HepG2 (cell line): ENCODE results near the gene VSIG10L. TPM values are rescaled to one million over a fixed set of nuclear protein-coding genes. Genes with fewer than 3 reads are reported as not detected.
A peak's percentile ranks its signal among the peaks of the same experiment; 100 is the strongest.

Experiments used
- ARID3A ChIP-seq: IDR thresholded peaks from 2 replicates; pipeline ENCODE4 v1.6.1; 2012; ENCODE audit warnings: low read depth, low read length, improper control_type of control experiment
- ERF ChIP-seq: IDR thresholded peaks from 2 replicates; pipeline ENCODE4 v1.6.1; 2018; ENCODE audit warnings: missing biosample characterization, missing genetic modification reagents
- GABPB1 ChIP-seq: IDR thresholded peaks from 2 replicates; pipeline ENCODE4 v1.6.1; 2016; ENCODE audit warnings: mild to moderate bottlenecking, missing genetic modification reagents, moderate library complexity, missing compliant biosample characterization
- GATAD2A ChIP-seq: IDR thresholded peaks from 2 replicates; pipeline ENCODE4 v1.6.1; 2016
- GRHL1 ChIP-seq: sonication (generic); formaldehyde crosslinking; conservative IDR thresholded peaks from 2 replicates; pipeline ENCODE4 v1.8.0; 2022; ENCODE audit warnings: missing genetic modification reagents
- LCORL ChIP-seq, 2 experiments: fragments of 450-650 bp in 1 of 2; sonication (generic) in 1 of 2; formaldehyde crosslinking in 1 of 2; IDR thresholded peaks; 2 replicates each; pipeline versions ENCODE4 v1.5.0 to v1.6.1; 2017 to 2020; ENCODE audit warnings: antibody characterized with exemption in 1 of 2, missing genetic modification reagents in 1 of 2
- MTF2 ChIP-seq: sonication (generic); formaldehyde crosslinking; IDR thresholded peaks from 2 replicates; pipeline ENCODE4 v1.5.0; 2020; ENCODE audit warnings: missing genetic modification reagents, borderline replicate concordance
- NFE2L2 ChIP-seq: fragments of 150-350 bp; IDR thresholded peaks from 2 replicates; pipeline ENCODE4 v1.6.1; 2014; ENCODE audit warnings: low read length
- NR2C2 ChIP-seq: sonication (generic); formaldehyde crosslinking; IDR thresholded peaks from 2 replicates; pipeline ENCODE4 v1.4.0; 2020; ENCODE audit warnings: missing genetic modification reagents, mild to moderate bottlenecking, moderate library complexity, borderline replicate concordance
- PAWR ChIP-seq: sonication (generic); formaldehyde crosslinking; IDR thresholded peaks from 2 replicates; pipeline ENCODE4 v1.4.0; 2020; ENCODE audit warnings: missing genetic modification reagents, mild to moderate bottlenecking, borderline replicate concordance
- PHF20 ChIP-seq: sonication (generic); formaldehyde crosslinking; IDR thresholded peaks from 2 replicates; pipeline ENCODE4 v1.5.0; 2020; ENCODE audit warnings: mild to moderate bottlenecking, missing genetic modification reagents
- POLR2G ChIP-seq: fragments of 200-400 bp; formaldehyde crosslinking; IDR thresholded peaks from 2 replicates; pipeline ENCODE4 v1.6.1; 2018; ENCODE audit warnings: mild to moderate bottlenecking, low read depth, low read length, moderate library complexity
- PPARG ChIP-seq: conservative IDR thresholded peaks from 2 replicates; pipeline ENCODE4 v1.6.1; 2016; ENCODE audit warnings: missing biosample characterization, missing genetic modification reagents
- RAD21 ChIP-seq: fragments of 450-650 bp; formaldehyde crosslinking; IDR thresholded peaks from 2 replicates; pipeline ENCODE4 v1.5.0; 2020; ENCODE audit warnings: mild to moderate bottlenecking
- RXRA ChIP-seq: sonication (generic); formaldehyde crosslinking; IDR thresholded peaks from 2 replicates; pipeline ENCODE4 v1.5.1; 2020; ENCODE audit warnings: missing genetic modification reagents
- SALL1 ChIP-seq: sonication (generic); formaldehyde crosslinking; IDR thresholded peaks from 2 replicates; pipeline ENCODE4 v1.8.0; 2022; ENCODE audit warnings: mild to moderate bottlenecking, missing genetic modification reagents
- SATB2 ChIP-seq: sonication (generic); formaldehyde crosslinking; IDR thresholded peaks from 2 replicates; pipeline ENCODE4 v1.5.0; 2020; ENCODE audit warnings: missing genetic modification reagents
- SMAD1 ChIP-seq: sonication (generic); formaldehyde crosslinking; IDR thresholded peaks from 2 replicates; pipeline ENCODE4 v1.4.0; 2020; ENCODE audit warnings: missing genetic modification reagents, low read depth, mild to moderate bottlenecking, borderline replicate concordance
- THAP11 ChIP-seq: IDR thresholded peaks from 2 replicates; pipeline ENCODE4 v1.6.1; 2016; ENCODE audit warnings: missing biosample characterization, missing genetic modification reagents
- TOPORS ChIP-seq: sonication (generic); formaldehyde crosslinking; IDR thresholded peaks from 2 replicates; pipeline ENCODE4 v1.8.0; 2023; ENCODE audit warnings: mild to moderate bottlenecking, missing genetic modification reagents
- ZNF124 ChIP-seq: sonication (generic); formaldehyde crosslinking; IDR thresholded peaks from 2 replicates; pipeline ENCODE4 v1.4.0; 2020; ENCODE audit warnings: missing genetic modification reagents
- polyA plus RNA-seq, 8 experiments: library from polyadenylated mRNA; depleted of rRNA in 3 of 8; stranded (reverse) in 7 of 8; unstranded in 1 of 8; fragments of >200 nt; fragmentation: Illumina TruSeq in 4 of 8; extraction: Trizol in 4 of 8; gene quantifications; 2 replicates each; pipeline versions ENCODE4 v1.2.1 to v1.2.3, GENCODE V29; 2011 to 2016; ENCODE audit warnings: low read depth in 4 of 8, missing spikeins in 1 of 8, mixed read lengths in 1 of 8; ENCODE audit not compliant: insufficient read depth in 1 of 8
- total RNA-seq, 5 experiments: library from RNA; depleted of rRNA; stranded (reverse); fragments of >200 nt; fragmentation: Illumina TruSeq; extraction: Trizol; gene quantifications; 2 replicates each; pipeline ENCODE4 v1.2.3, GENCODE V29; 2016; ENCODE audit warnings: low read depth in 1 of 5
- TF ChIP-seq, protein P1 (sequence below): sonication (generic); formaldehyde crosslinking; IDR thresholded peaks from 2 replicates; pipeline ENCODE4 v1.8.0; 2022; ENCODE audit warnings: missing genetic modification reagents, mild to moderate bottlenecking, borderline replicate concordance
- TF ChIP-seq, protein P2 (sequence below): IDR thresholded peaks from 2 replicates; pipeline ENCODE4 v1.6.1; 2016; ENCODE audit warnings: low read depth, borderline replicate concordance
- TF ChIP-seq, protein P3 (sequence below): sonication (generic); formaldehyde crosslinking; IDR thresholded peaks from 2 replicates; pipeline ENCODE4 v1.8.1; 2023; ENCODE audit warnings: missing genetic modification reagents, inconsistent platforms, borderline replicate concordance

VSIG10L gene
- total and polyA plus RNA-seq, 2 of the 13 experiments (the other 11 are each of a cell fraction or from before 2014, with no cell fraction given): 2.7 to 8.5 TPM

- TF ChIP-seq, protein P1, sequence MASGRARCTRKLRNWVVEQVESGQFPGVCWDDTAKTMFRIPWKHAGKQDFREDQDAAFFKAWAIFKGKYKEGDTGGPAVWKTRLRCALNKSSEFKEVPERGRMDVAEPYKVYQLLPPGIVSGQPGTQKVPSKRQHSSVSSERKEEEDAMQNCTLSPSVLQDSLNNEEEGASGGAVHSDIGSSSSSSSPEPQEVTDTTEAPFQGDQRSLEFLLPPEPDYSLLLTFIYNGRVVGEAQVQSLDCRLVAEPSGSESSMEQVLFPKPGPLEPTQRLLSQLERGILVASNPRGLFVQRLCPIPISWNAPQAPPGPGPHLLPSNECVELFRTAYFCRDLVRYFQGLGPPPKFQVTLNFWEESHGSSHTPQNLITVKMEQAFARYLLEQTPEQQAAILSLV: 0 out of 2 replicates have a peak, but pooled peaks have one; percentile 21
- peak; percentile 69; the same call in 1 of the 2 replicates for TF ChIP-seq GABPB1 (CRISPR knock-in tag)
- peak; percentile 46; the same call in 1 of the 2 replicates for TF ChIP-seq PPARG (CRISPR knock-in tag)
- no peak for TF ChIP-seq GRHL1 (CRISPR knock-in tag)
- no peak for TF ChIP-seq ERF
- TF ChIP-seq POLR2G: 0 out of 2 replicates have a peak, but pooled peaks have one; percentile 6
- TF ChIP-seq NFE2L2: 0 out of 2 replicates have a peak, but pooled peaks have one; percentile 19
- TF ChIP-seq ZNF124 (CRISPR knock-in tag): 0 out of 2 replicates have a peak, but pooled peaks have one; percentile 58
- no peak for TF ChIP-seq SATB2 (CRISPR knock-in tag)
- TF ChIP-seq, protein P2, sequence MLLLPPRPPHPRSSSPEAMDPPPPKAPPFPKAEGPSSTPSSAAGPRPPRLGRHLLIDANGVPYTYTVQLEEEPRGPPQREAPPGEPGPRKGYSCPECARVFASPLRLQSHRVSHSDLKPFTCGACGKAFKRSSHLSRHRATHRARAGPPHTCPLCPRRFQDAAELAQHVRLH (CRISPR knock-in tag): peak; percentile 44; the same call in 1 of the 2 replicates
- TF ChIP-seq PHF20 (CRISPR knock-in tag): peak; percentile 35; the same call in 1 of the 2 replicates
- peak; percentile 84 for TF ChIP-seq RAD21
- no peak for TF ChIP-seq MTF2
- peak; percentile 34; the same call in 1 of the 2 replicates for TF ChIP-seq THAP11 (CRISPR knock-in tag)
- no peak for TF ChIP-seq PAWR
- no peak for TF ChIP-seq TOPORS (CRISPR knock-in tag)
- TF ChIP-seq LCORL (IDR thresholded peaks at IDR 0.05): no peak
- TF ChIP-seq LCORL (CRISPR knock-in tag; IDR thresholded peaks at IDR 0.05): 0 out of 2 replicates have a peak, but pooled peaks have one; percentile 34
- no peak for TF ChIP-seq RXRA
- 0 out of 2 replicates have a peak, but pooled peaks have one; percentile 14 for TF ChIP-seq GATAD2A (CRISPR knock-in tag)
- TF ChIP-seq SALL1 (CRISPR knock-in tag): peak; percentile 29; the same call in 1 of the 2 replicates
- TF ChIP-seq, protein P3, sequence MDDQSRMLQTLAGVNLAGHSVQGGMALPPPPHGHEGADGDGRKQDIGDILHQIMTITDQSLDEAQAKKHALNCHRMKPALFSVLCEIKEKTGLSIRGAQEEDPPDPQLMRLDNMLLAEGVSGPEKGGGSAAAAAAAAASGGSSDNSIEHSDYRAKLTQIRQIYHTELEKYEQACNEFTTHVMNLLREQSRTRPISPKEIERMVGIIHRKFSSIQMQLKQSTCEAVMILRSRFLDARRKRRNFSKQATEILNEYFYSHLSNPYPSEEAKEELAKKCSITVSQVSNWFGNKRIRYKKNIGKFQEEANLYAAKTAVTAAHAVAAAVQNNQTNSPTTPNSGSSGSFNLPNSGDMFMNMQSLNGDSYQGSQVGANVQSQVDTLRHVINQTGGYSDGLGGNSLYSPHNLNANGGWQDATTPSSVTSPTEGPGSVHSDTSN: no peak
- 0 out of 2 replicates have a peak, but pooled peaks have one; percentile 23 for TF ChIP-seq NR2C2 (CRISPR knock-in tag)
- 0 out of 2 replicates have a peak, but pooled peaks have one; percentile 25 for TF ChIP-seq SMAD1 (CRISPR knock-in tag)
- TF ChIP-seq ARID3A: no peak
These were observed 3.2 kb downstream of the VSIG10L start (continued) for GRCh38 chr19:51338563-51339312.
